ENCODE measurements around the gene MSH5.

The MSH5 gene

GRCh38 chr6:31811645-31812044 lies 71.8 kb downstream of the MSH5 start:
- no peak overlapping the region for H3K4me3 ChIP-seq (ENCODE audit: low read depth, low read length)
- no peak for TF ChIP-seq CTCF (IDR thresholded peaks at IDR 0.05; ENCODE audit: borderline replicate concordance, insufficient read depth, low read depth, low read length)
